Natural killer cell treated with Interleukin-12 subunit alpha and Interleukin-12 subunit beta and Interleukin-15 and Interleukin-18, amount 100 ng/mL, for 72 hours (primary cell): ENCODE results near the gene CLDND1. TPM values are rescaled to one million over a fixed set of nuclear protein-coding genes. Genes with fewer than 3 reads are reported as not detected.

Experiments
- total RNA-seq, 2 donors: library from RNA; stranded (reverse); gene quantifications; one replicate each; pipeline ENCODE4 v1.2.3, GENCODE V29; 2022

The CLDND1 gene
- total RNA-seq, 2 donors from 2014 or later: 352 to 548 TPM

Other genes starting within 250 kb of the CLDND1 start
- gene OR5H2, start 240.4 kb downstream of the CLDND1 start, total RNA-seq: not detected
- not detected for gene OR5K4, start 169.0 kb downstream of the CLDND1 start, total RNA-seq
- not detected for gene OR5K3, start 132.2 kb downstream of the CLDND1 start, total RNA-seq
- not detected for gene OR5K1, start 59.7 kb downstream of the CLDND1 start, total RNA-seq
- gene OR5K2, start 25.2 kb downstream of the CLDND1 start, total RNA-seq: not detected
- gene GPR15, start 9.1 kb upstream of the CLDND1 start, total RNA-seq: 10 to 100 TPM in 1 of 2 donors, 1 to 10 TPM in 1; 1.4 to 13.2 TPM
- gene CPOX, start 70.7 kb upstream of the CLDND1 start, total RNA-seq: 10 to 100 TPM; 35.7 to 84.3 TPM
- gene ST3GAL6, start 240.4 kb upstream of the CLDND1 start, total RNA-seq: not detected